ENCODE results near the gene PCSK5.
A peak's percentile ranks its signal among the peaks of the same experiment; 100 is the strongest.

PCSK5 gene

GRCh38 chr9:76213751-76214150 lies 323.3 kb downstream of the PCSK5 start:
- ChIA-PET CTCF (no interaction called here), POLR2A (no interaction called here)
- H3K4me3 ChIP-seq (ENCODE audit: low read depth, low read length): no peak overlapping the region
- DNase-seq (ENCODE audit: low read depth, low spot score): no peak
- no peak for TF ChIP-seq CTCF (IDR thresholded peaks at IDR 0.05; ENCODE audit: insufficient read depth, low read length, missing control alignments)

DNA sequence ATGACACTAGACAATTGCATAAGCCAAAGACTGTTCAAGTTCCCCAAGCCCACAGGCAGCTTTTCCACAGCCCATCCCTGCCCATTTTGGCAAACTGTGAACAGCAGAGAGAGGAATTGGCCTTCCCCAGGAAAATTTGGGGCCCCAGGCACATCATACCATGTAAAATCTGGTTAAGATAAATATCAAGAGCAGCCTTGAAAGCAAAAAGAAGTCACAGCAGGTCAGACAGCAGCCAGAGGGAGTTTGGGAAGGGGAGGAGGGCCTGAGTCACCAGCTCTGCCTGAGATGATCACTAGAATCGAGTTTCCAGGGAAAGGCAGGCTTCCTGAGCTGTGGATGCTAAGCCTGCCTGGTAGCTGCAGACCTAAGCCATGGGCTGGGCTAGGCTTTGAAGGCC lies 324.6 kb downstream of the PCSK5 start:
- TF ChIP-seq CTCF (IDR thresholded peaks at IDR 0.05; ENCODE audit: insufficient read depth, low read length, missing control alignments): no peak
- CTCF ChIA-PET: interaction anchor here (1.3 to 1.4 kb wide), 2 partner anchors 12 to 30 kb away, joined by 3 to 5 read pairs; no protein-coding TSS in a partner anchor
- H3K4me3 ChIP-seq (ENCODE audit: low read depth, low read length): no peak overlapping the region
- POLR2A ChIA-PET: interaction anchor here (0.6 kb wide), 1 partner anchor 51 kb away, joined by 3 read pairs; no protein-coding TSS in a partner anchor
- peak; percentile 24 for DNase-seq (ENCODE audit: low read depth, low spot score)

DNA sequence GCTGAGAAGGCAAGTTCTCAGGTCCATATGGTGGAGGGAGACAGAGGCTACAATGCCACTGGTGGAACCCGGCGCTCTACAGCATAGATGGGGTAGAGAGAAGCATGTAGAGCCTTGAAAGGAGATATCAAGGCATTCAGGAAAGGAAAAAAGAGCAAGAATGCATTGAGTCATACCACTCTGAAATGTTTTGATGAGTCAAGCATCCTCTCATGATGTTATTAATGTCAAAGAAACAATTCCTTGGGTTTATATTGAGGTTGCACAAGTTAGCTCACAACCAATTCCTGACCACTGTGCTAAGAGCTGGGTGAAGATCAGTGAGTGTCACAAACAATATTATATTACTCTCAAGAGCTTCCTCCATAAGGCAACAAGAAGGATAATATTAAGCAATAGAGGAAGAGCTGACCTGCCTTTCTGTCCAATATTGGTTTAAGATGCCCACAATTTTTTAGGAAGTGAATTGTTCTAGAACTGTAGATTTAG lies 325.7 kb downstream of the PCSK5 start:
- peak; percentile 82 for DNase-seq (ENCODE audit: low read depth, low spot score)
- TF ChIP-seq CTCF (IDR thresholded peaks at IDR 0.05; ENCODE audit: insufficient read depth, low read length, missing control alignments): no peak
- ChIA-PET POLR2A (interaction anchor here (0.7 to 1.3 kb wide), 2 partner anchors 35 to 37 kb away, joined by 3 read pairs; no protein-coding TSS in a partner anchor), CTCF (interaction anchor here (1.3 kb wide), 1 partner anchor 31 kb away, joined by 5 read pairs; no protein-coding TSS in a partner anchor)
- H3K4me3 ChIP-seq (ENCODE audit: low read depth, low read length): no peak overlapping the region

DNA sequence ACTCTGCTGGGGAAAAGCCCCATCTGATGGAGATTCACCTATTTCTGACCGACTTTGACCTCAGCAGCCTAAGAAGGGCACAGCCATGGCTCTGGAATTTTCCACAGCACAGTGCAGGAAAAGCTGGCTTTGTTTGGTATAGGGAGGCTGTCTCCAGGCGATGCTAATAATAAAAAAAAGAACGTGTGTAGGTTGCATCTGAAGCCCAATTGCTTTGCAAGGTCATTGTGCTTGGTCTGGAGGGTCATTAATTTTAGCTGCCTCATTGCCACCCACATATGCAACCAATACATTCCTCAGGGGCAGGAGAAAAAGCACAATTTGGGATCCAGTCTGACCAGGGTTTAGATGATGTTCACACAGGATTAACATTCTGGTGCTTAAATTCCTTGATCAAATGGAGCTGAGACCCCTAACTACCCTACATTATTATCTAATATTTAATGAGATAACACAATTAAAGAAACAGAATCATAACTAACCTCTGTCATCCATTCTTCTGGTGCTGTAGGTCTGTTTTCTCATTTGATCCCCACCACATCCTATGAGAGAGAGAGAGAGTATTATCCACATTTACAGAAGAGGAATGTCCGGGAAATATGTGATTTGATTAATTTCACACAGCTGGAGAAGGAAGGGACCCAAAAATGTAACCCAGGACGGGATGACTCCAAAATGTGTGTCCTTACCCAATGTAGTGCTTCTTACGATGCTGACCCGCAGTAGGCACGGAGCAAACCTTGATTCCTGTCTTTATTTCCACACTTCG lies 327.8 kb downstream of the PCSK5 start:
- POLR2A ChIA-PET: no interaction called here
- DNase-seq (ENCODE audit: low read depth, low spot score): no peak
- no peak overlapping the region for H3K4me3 ChIP-seq (ENCODE audit: low read depth, low read length)
- CTCF ChIA-PET: interaction anchor here (2.5 kb wide), 1 partner anchor 11 kb away, joined by 8 read pairs; no protein-coding TSS in a partner anchor
- no peak for TF ChIP-seq CTCF (IDR thresholded peaks at IDR 0.05; ENCODE audit: insufficient read depth, low read length, missing control alignments)

DNA sequence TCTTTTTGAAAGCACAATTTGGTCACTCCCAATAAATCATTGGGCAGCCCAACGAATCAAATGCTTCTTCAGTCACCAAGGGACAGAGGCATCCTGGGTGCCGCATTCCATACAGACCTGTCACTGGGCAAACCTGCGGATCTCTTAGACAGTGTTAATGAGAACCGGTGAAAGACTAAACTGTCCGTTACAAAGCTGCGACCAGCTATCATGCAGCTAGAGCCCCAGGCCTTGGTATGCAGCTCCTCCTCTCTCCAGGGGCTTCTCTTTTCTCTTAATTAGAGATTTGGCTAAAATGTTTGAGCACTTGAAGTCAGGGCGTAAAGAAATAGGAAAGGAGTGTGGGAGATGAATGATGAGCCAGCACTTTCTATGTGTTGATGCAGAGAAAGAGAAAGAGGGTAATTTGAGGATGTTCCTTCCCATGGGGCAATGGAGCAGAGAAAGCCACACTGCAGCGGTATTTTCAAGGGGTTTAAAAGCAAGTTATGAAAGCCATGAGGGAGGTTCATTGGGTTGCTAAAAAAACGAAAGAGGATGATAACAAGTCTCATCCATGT lies 328.5 kb downstream of the PCSK5 start:
- no peak for TF ChIP-seq CTCF (IDR thresholded peaks at IDR 0.05; ENCODE audit: insufficient read depth, low read length, missing control alignments)
- H3K4me3 ChIP-seq (ENCODE audit: low read depth, low read length): no peak overlapping the region
- no peak for DNase-seq (ENCODE audit: low read depth, low spot score)
- ChIA-PET POLR2A (no interaction called here), CTCF (interaction anchor here (0.6 to 2.5 kb wide), 2 partner anchors 10 to 83 kb away, joined by 4 to 8 read pairs; no protein-coding TSS in a partner anchor)

DNA sequence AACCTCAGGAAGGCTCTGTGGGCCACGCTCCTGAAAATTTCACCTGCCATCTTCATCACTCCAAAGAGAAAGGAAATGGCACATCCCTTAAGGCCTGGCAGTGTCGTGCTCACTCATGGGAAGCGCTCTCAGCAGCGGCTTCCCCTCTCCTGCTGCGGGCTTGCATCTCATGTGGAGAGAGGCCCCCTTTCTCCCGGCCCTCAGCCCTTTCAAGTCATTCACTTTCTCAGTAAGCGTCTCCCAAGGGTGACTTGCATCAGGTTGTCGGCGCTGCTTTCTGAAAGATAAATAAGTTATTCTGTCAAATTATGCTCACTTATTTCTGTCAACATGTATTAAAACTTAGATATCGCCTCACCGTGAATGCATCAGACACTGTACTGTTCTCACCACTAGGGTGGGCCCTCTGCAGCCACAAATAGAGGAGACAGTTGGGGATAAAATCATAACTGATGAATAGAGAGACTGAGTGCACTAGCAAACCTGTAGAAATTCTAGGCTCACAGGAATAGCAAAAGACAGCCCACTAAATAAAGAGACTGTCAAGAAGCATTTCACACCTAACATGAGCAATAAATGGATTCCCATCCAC lies 329.2 kb downstream of the PCSK5 start:
- peak; percentile 27 for TF ChIP-seq CTCF (IDR thresholded peaks at IDR 0.05; ENCODE audit: insufficient read depth, low read length, missing control alignments)
- CTCF ChIA-PET: interaction anchor here (0.6 to 2.5 kb wide), 3 partner anchors 9 to 82 kb away, joined by 3 to 8 read pairs (median 4); no protein-coding TSS in a partner anchor
- POLR2A ChIA-PET: no interaction called here
- DNase-seq (ENCODE audit: low read depth, low spot score): no peak
- H3K4me3 ChIP-seq (ENCODE audit: low read depth, low read length): no peak overlapping the region

Data from AG04449 (cell line).